ENCODE data around the gene TAF4B. TPM values are rescaled to one million over a fixed set of nuclear protein-coding genes. Genes with fewer than 3 reads are reported as not detected.

TAF4B gene
- total and polyA plus RNA-seq, 4 donors: 0.10 to 4.3 (median 0.30) TPM

DNA sequence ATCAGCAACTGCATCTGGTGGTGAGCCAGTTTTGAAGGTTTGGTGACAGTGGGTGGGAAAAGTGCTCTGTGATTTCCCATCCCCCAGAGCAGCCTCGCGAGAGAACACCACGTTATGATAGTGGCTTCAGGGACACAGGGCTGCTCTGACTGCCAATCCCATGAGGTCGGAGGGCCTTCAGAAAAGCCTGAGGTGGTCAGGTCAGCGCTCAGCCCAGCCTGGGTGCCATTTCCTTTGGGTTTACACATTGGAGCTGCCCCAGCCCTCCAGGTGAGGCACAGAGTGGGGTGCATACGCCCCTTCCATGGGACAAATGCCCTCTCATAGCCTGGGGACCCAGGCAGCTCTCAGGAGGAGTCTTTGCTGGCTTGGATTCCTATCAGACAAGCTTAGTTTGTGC is 195.3 kb downstream of the TAF4B start:
- TF ChIP-seq YY1 (IDR thresholded peaks at IDR 0.05) (no peak), FOXA2 (IDR thresholded peaks at IDR 0.05) (no peak), TAF1 (conservative IDR thresholded peaks at IDR 0.05) (no peak), FOXA1 (IDR thresholded peaks at IDR 0.05) (no peak), HNF4A (conservative IDR thresholded peaks at IDR 0.05) (no peak), NR2F2 (IDR thresholded peaks at IDR 0.05) (no peak), EGR1 (IDR thresholded peaks at IDR 0.05; ENCODE audit: low read depth in 2 of 2) (no peak), RXRA (IDR thresholded peaks at IDR 0.05) (no peak), JUND (IDR thresholded peaks at IDR 0.05) (no peak), GABPA (IDR thresholded peaks at IDR 0.05 in 1 of 2, conservative IDR thresholded peaks at IDR 0.05 in 1 of 2) (no peak), RAD21 (IDR thresholded peaks at IDR 0.05) (no peak), HNF4G (IDR thresholded peaks at IDR 0.05) (no peak)
- TF ChIP-seq, protein P1, sequence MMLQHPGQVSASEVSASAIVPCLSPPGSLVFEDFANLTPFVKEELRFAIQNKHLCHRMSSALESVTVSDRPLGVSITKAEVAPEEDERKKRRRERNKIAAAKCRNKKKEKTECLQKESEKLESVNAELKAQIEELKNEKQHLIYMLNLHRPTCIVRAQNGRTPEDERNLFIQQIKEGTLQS (IDR thresholded peaks at IDR 0.05): no peak
- TF ChIP-seq, protein P2, sequence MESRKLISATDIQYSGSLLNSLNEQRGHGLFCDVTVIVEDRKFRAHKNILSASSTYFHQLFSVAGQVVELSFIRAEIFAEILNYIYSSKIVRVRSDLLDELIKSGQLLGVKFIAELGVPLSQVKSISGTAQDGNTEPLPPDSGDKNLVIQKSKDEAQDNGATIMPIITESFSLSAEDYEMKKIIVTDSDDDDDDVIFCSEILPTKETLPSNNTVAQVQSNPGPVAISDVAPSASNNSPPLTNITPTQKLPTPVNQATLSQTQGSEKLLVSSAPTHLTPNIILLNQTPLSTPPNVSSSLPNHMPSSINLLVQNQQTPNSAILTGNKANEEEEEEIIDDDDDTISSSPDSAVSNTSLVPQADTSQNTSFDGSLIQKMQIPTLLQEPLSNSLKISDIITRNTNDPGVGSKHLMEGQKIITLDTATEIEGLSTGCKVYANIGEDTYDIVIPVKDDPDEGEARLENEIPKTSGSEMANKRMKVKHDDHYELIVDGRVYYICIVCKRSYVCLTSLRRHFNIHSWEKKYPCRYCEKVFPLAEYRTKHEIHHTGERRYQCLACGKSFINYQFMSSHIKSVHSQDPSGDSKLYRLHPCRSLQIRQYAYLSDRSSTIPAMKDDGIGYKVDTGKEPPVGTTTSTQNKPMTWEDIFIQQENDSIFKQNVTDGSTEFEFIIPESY (IDR thresholded peaks at IDR 0.05): no peak
- TF ChIP-seq, protein P3, sequence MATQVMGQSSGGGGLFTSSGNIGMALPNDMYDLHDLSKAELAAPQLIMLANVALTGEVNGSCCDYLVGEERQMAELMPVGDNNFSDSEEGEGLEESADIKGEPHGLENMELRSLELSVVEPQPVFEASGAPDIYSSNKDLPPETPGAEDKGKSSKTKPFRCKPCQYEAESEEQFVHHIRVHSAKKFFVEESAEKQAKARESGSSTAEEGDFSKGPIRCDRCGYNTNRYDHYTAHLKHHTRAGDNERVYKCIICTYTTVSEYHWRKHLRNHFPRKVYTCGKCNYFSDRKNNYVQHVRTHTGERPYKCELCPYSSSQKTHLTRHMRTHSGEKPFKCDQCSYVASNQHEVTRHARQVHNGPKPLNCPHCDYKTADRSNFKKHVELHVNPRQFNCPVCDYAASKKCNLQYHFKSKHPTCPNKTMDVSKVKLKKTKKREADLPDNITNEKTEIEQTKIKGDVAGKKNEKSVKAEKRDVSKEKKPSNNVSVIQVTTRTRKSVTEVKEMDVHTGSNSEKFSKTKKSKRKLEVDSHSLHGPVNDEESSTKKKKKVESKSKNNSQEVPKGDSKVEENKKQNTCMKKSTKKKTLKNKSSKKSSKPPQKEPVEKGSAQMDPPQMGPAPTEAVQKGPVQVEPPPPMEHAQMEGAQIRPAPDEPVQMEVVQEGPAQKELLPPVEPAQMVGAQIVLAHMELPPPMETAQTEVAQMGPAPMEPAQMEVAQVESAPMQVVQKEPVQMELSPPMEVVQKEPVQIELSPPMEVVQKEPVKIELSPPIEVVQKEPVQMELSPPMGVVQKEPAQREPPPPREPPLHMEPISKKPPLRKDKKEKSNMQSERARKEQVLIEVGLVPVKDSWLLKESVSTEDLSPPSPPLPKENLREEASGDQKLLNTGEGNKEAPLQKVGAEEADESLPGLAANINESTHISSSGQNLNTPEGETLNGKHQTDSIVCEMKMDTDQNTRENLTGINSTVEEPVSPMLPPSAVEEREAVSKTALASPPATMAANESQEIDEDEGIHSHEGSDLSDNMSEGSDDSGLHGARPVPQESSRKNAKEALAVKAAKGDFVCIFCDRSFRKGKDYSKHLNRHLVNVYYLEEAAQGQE (IDR thresholded peaks at IDR 0.05): no peak
- TF ChIP-seq, protein P4, sequence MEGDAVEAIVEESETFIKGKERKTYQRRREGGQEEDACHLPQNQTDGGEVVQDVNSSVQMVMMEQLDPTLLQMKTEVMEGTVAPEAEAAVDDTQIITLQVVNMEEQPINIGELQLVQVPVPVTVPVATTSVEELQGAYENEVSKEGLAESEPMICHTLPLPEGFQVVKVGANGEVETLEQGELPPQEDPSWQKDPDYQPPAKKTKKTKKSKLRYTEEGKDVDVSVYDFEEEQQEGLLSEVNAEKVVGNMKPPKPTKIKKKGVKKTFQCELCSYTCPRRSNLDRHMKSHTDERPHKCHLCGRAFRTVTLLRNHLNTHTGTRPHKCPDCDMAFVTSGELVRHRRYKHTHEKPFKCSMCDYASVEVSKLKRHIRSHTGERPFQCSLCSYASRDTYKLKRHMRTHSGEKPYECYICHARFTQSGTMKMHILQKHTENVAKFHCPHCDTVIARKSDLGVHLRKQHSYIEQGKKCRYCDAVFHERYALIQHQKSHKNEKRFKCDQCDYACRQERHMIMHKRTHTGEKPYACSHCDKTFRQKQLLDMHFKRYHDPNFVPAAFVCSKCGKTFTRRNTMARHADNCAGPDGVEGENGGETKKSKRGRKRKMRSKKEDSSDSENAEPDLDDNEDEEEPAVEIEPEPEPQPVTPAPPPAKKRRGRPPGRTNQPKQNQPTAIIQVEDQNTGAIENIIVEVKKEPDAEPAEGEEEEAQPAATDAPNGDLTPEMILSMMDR (IDR thresholded peaks at IDR 0.05; ENCODE audit: low read depth, low read length, missing input control): no peak
- TF ChIP-seq, protein P5, sequence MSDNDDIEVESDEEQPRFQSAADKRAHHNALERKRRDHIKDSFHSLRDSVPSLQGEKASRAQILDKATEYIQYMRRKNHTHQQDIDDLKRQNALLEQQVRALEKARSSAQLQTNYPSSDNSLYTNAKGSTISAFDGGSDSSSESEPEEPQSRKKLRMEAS (IDR thresholded peaks at IDR 0.05): no peak
- Histone ChIP-seq H3K9ac (ENCODE audit: low read depth in 1 of 2, low read length in 2 of 2) (no peak overlapping the region), H3K9me3 (ENCODE audit: control insufficient read depth in 4 of 4, low read length in 3 of 4) (no peaks in the 10 kb centered on the region), H3K27ac (ENCODE audit: low read depth in 1 of 2, low read length in 2 of 2) (no peak overlapping the region), H3K4me3 (ENCODE audit: low read depth in 1 of 3, low read length in 3 of 3) (no peak overlapping the region), H3K4me1 (ENCODE audit: control insufficient read depth in 4 of 4, insufficient read depth in 4 of 4, low read length in 3 of 4) (no peaks in the 10 kb centered on the region), H3K27me3 (ENCODE audit: control insufficient read depth in 4 of 4, insufficient read depth in 4 of 4, low read length in 3 of 4) (no peaks in the 10 kb centered on the region), H3K36me3 (ENCODE audit: control insufficient read depth in 4 of 4, insufficient read depth in 3 of 4, low read depth in 1 of 4, low read length in 3 of 4) (no peaks in the 10 kb centered on the region)
- no peak for DNase-seq (ENCODE audit: low spot score)
- 84% methylated on average over 6 of the region's 6 CpGs for WGBS

DNA sequence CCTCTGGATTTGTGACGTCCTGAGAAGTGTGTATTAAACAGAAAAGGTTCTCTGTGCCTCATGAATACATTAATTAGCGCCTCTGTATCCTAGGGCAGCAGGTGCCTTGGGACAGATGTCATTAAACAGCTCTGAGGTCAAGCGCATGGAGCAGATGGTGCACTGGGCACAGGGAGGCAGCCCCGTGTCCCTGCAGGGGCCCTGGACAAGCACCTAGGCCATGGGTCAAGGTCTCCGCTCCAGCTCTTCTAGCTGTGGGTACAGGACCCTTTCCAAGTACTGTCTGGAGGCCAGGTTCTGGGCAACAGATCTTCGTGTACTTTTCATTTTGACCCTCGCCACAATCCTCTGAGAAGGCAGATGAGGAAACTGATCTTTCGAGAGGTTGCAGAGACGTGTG is 195.7 kb downstream of the TAF4B start:
- H3K36me3 ChIP-seq (ENCODE audit: control insufficient read depth in 4 of 4, insufficient read depth in 3 of 4, low read depth in 1 of 4, low read length in 3 of 4): no peaks in the 10 kb centered on the region
- WGBS: 87% methylated on average over 9 of the region's 9 CpGs
- no peak for DNase-seq (ENCODE audit: low spot score)
- H3K4me3 ChIP-seq (ENCODE audit: low read depth in 1 of 3, low read length in 3 of 3): no peak overlapping the region
- H3K27me3 ChIP-seq (ENCODE audit: control insufficient read depth in 4 of 4, insufficient read depth in 4 of 4, low read length in 3 of 4): no peaks in the 10 kb centered on the region
- H3K9ac ChIP-seq (ENCODE audit: low read depth in 1 of 2, low read length in 2 of 2): no peak overlapping the region
- no peaks in the 10 kb centered on the region for H3K4me1 ChIP-seq (ENCODE audit: control insufficient read depth in 4 of 4, insufficient read depth in 4 of 4, low read length in 3 of 4)
- no peak for TF ChIP-seq GABPA (IDR thresholded peaks at IDR 0.05 in 1 of 2, conservative IDR thresholded peaks at IDR 0.05 in 1 of 2)
- no peak for TF ChIP-seq TAF1 (conservative IDR thresholded peaks at IDR 0.05)
- TF ChIP-seq, protein P5 (IDR thresholded peaks at IDR 0.05): no peak
- TF ChIP-seq, protein P1 (IDR thresholded peaks at IDR 0.05): no peak
- TF ChIP-seq RXRA (IDR thresholded peaks at IDR 0.05): no peak
- TF ChIP-seq YY1 (IDR thresholded peaks at IDR 0.05): no peak
- no peak for TF ChIP-seq JUND (IDR thresholded peaks at IDR 0.05)
- TF ChIP-seq HNF4A (conservative IDR thresholded peaks at IDR 0.05): no peak
- no peak for TF ChIP-seq HNF4G (IDR thresholded peaks at IDR 0.05)
- no peak for TF ChIP-seq FOXA2 (IDR thresholded peaks at IDR 0.05)
- TF ChIP-seq, protein P4 (IDR thresholded peaks at IDR 0.05; ENCODE audit: low read depth, low read length, missing input control): no peak
- TF ChIP-seq EGR1 (IDR thresholded peaks at IDR 0.05; ENCODE audit: low read depth in 2 of 2): no peak
- no peaks in the 10 kb centered on the region for H3K9me3 ChIP-seq (ENCODE audit: control insufficient read depth in 4 of 4, low read length in 3 of 4)
- no peak overlapping the region for H3K27ac ChIP-seq (ENCODE audit: low read depth in 1 of 2, low read length in 2 of 2)
